ENCODE results near the gene ALCAM.

The ALCAM gene

DNA sequence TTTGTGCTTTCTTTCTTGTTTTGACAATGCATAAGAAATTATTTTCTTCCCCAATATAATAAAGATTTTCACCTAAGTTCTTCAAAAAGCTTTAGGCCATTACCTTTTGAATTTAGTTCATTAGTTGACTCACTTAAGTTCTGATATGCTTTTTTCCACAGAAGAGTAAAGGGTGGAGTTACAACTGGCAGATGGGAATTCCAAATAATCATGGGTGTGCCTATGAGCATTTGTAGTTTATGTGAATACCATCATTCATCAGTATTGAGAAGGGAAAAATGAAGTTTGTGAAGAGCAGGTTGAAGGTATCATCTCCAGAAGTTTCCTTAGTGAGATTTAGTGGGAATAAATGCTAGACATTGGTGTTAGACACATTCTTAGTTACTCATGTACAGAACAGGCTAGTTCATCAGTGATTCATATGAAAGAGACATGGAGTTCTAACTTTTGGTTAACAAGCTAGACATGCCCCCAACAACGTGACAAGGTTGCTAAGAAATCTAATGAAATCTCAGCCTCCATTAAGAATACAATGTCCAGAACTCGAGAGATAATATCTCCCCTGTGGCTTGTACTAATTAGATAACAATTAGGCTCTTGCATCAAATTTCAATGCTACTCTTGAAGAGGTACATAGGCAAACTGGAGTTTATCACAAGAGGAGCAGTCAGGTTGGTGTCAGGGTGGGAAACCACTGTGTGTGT is 16.9 kb upstream of the ALCAM start:
- no peaks in the 10 kb centered on the region for H3K27me3 ChIP-seq (ENCODE audit: insufficient read depth, insufficient read length)
- no peak overlapping the region for H3K9ac ChIP-seq (ENCODE audit: insufficient read length, low read depth)
- no peak for DNase-seq (ENCODE audit: low read depth, low spot score)
- H3K9me3 ChIP-seq (ENCODE audit: insufficient read depth, low read length), result peaks cover 13% of the 10 kb centered on the region; the same call in 1 of the 2 replicates
- TF ChIP-seq YY1 (IDR thresholded peaks at IDR 0.05; ENCODE audit: insufficient read depth, insufficient read length), result no peak
- TF ChIP-seq SUZ12 (IDR thresholded peaks at IDR 0.05; ENCODE audit: extremely low read depth, insufficient read depth, insufficient read length), result no peak
- no peak for TF ChIP-seq ZNF274 (IDR thresholded peaks at IDR 0.05; ENCODE audit: low read depth, low read length)
- no peaks in the 10 kb centered on the region for H3K4me1 ChIP-seq (ENCODE audit: insufficient read depth, insufficient read length)
- H3K4me3 ChIP-seq (ENCODE audit: insufficient read length, low read depth), result no peak overlapping the region
- H3K36me3 ChIP-seq (ENCODE audit: insufficient read depth, insufficient read length, low read length), result no peaks in the 10 kb centered on the region

- no peaks in the 10 kb centered on the region for H3K4me1 ChIP-seq (ENCODE audit: insufficient read depth, insufficient read length)
- no peak overlapping the region for H3K9ac ChIP-seq (ENCODE audit: insufficient read length, low read depth)
- H3K36me3 ChIP-seq (ENCODE audit: insufficient read depth, insufficient read length, low read length), result no peaks in the 10 kb centered on the region
- H3K9me3 ChIP-seq (ENCODE audit: insufficient read depth, low read length), result peaks cover 13% of the 10 kb centered on the region; the same call in 1 of the 2 replicates
- H3K27me3 ChIP-seq (ENCODE audit: insufficient read depth, insufficient read length), result no peaks in the 10 kb centered on the region
- H3K4me3 ChIP-seq (ENCODE audit: insufficient read length, low read depth), result no peak overlapping the region
- DNase-seq (ENCODE audit: low read depth, low spot score), result no peak
- TF ChIP-seq YY1 (IDR thresholded peaks at IDR 0.05; ENCODE audit: insufficient read depth, insufficient read length) (no peak), SUZ12 (IDR thresholded peaks at IDR 0.05; ENCODE audit: extremely low read depth, insufficient read depth, insufficient read length) (no peak), ZNF274 (IDR thresholded peaks at IDR 0.05; ENCODE audit: low read depth, low read length) (no peak)
These were observed 14.9 kb upstream of the ALCAM start for GRCh38 chr3:105351821-105352220.

DNA sequence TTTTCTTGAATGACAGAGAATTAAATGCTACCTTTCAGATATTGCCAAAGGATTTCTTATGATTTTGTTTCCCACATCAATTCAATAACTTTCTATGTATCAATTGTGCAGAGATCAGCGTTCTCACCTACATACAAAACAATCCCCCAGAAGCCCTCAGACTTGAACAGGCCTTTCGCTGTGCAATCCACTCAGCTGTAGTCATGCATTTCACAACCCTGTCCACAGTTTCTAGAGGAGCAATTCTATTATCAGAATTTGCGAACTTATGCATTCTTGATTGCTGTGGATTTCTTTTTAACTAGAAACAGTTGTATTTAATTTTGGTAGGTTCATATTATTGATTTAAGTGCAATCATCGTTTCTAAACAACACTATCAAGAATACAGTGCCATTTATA is 13.7 kb upstream of the ALCAM start:
- H3K4me3 ChIP-seq (ENCODE audit: insufficient read length, low read depth), result no peak overlapping the region
- H3K27me3 ChIP-seq (ENCODE audit: insufficient read depth, insufficient read length), result no peaks in the 10 kb centered on the region
- peaks cover 13% of the 10 kb centered on the region; the same call in 1 of the 2 replicates for H3K9me3 ChIP-seq (ENCODE audit: insufficient read depth, low read length)
- H3K9ac ChIP-seq (ENCODE audit: insufficient read length, low read depth), result no peak overlapping the region
- H3K36me3 ChIP-seq (ENCODE audit: insufficient read depth, insufficient read length, low read length), result no peaks in the 10 kb centered on the region
- H3K4me1 ChIP-seq (ENCODE audit: insufficient read depth, insufficient read length), result no peaks in the 10 kb centered on the region
- TF ChIP-seq ZNF274 (IDR thresholded peaks at IDR 0.05; ENCODE audit: low read depth, low read length) (no peak), YY1 (IDR thresholded peaks at IDR 0.05; ENCODE audit: insufficient read depth, insufficient read length) (no peak), SUZ12 (IDR thresholded peaks at IDR 0.05; ENCODE audit: extremely low read depth, insufficient read depth, insufficient read length) (no peak)
- DNase-seq (ENCODE audit: low read depth, low spot score), result no peak

- Histone ChIP-seq H3K36me3 (ENCODE audit: insufficient read depth, insufficient read length, low read length) (no peaks in the 10 kb centered on the region), H3K9ac (ENCODE audit: insufficient read length, low read depth) (no peak overlapping the region), H3K4me3 (ENCODE audit: insufficient read length, low read depth) (no peak overlapping the region), H3K27me3 (ENCODE audit: insufficient read depth, insufficient read length) (no peaks in the 10 kb centered on the region), H3K9me3 (ENCODE audit: insufficient read depth, low read length) (peaks cover 13% of the 10 kb centered on the region; the same call in 1 of the 2 replicates), H3K4me1 (ENCODE audit: insufficient read depth, insufficient read length) (no peaks in the 10 kb centered on the region)
- DNase-seq (ENCODE audit: low read depth, low spot score), result no peak
- TF ChIP-seq ZNF274 (IDR thresholded peaks at IDR 0.05; ENCODE audit: low read depth, low read length), result no peak
- TF ChIP-seq YY1 (IDR thresholded peaks at IDR 0.05; ENCODE audit: insufficient read depth, insufficient read length), result no peak
- TF ChIP-seq SUZ12 (IDR thresholded peaks at IDR 0.05; ENCODE audit: extremely low read depth, insufficient read depth, insufficient read length), result no peak
These were observed 13.1 kb upstream of the ALCAM start for GRCh38 chr3:105353485-105354161.

DNA sequence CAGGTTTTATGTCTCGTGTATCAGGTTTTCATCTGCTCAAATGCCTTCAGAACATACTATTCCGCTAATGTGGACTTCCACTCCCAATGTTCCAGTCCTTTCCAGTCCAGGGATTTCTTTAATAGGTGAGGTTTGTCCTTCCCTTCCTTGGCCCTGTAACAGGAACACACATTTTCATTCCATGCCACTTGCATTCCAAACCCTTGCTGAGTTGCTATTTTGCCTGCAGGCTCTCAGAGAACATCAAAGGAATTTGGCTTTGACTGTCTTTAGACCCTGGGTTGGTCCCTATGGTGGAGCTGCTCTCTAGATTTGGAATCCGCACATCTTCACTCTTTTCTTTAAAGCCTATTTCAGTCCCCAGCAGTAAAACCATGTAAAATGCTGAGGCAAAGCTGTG is 12.3 kb upstream of the ALCAM start:
- H3K4me3 ChIP-seq (ENCODE audit: insufficient read length, low read depth), result no peak overlapping the region
- H3K4me1 ChIP-seq (ENCODE audit: insufficient read depth, insufficient read length), result no peaks in the 10 kb centered on the region
- no peak for DNase-seq (ENCODE audit: low read depth, low spot score)
- peaks cover 13% of the 10 kb centered on the region; the same call in 1 of the 2 replicates for H3K9me3 ChIP-seq (ENCODE audit: insufficient read depth, low read length)
- H3K27me3 ChIP-seq (ENCODE audit: insufficient read depth, insufficient read length), result no peaks in the 10 kb centered on the region
- H3K36me3 ChIP-seq (ENCODE audit: insufficient read depth, insufficient read length, low read length), result no peaks in the 10 kb centered on the region
- no peak overlapping the region for H3K9ac ChIP-seq (ENCODE audit: insufficient read length, low read depth)
- TF ChIP-seq SUZ12 (IDR thresholded peaks at IDR 0.05; ENCODE audit: extremely low read depth, insufficient read depth, insufficient read length) (no peak), ZNF274 (IDR thresholded peaks at IDR 0.05; ENCODE audit: low read depth, low read length) (no peak), YY1 (IDR thresholded peaks at IDR 0.05; ENCODE audit: insufficient read depth, insufficient read length) (no peak)

- no peaks in the 10 kb centered on the region for H3K36me3 ChIP-seq (ENCODE audit: insufficient read depth, insufficient read length, low read length)
- no peak for DNase-seq (ENCODE audit: low read depth, low spot score)
These were observed 11.2 kb upstream of the ALCAM start for GRCh38 chr3:105355408-105356061.

GRCh38 chr3:105356396-105356795 is 10.3 kb upstream of the ALCAM start:
- peaks cover 13% of the 10 kb centered on the region; the same call in 1 of the 2 replicates for H3K9me3 ChIP-seq (ENCODE audit: insufficient read depth, low read length)
- no peaks in the 10 kb centered on the region for H3K36me3 ChIP-seq (ENCODE audit: insufficient read depth, insufficient read length, low read length)
- no peak overlapping the region for H3K4me3 ChIP-seq (ENCODE audit: insufficient read length, low read depth)
- no peak overlapping the region for H3K9ac ChIP-seq (ENCODE audit: insufficient read length, low read depth)
- no peak for DNase-seq (ENCODE audit: low read depth, low spot score)
- no peaks in the 10 kb centered on the region for H3K27me3 ChIP-seq (ENCODE audit: insufficient read depth, insufficient read length)
- TF ChIP-seq YY1 (IDR thresholded peaks at IDR 0.05; ENCODE audit: insufficient read depth, insufficient read length) (no peak), ZNF274 (IDR thresholded peaks at IDR 0.05; ENCODE audit: low read depth, low read length) (no peak)
- no peaks in the 10 kb centered on the region for H3K4me1 ChIP-seq (ENCODE audit: insufficient read depth, insufficient read length)

More at GRCh38 chr3:105355408-105356061, 11.2 kb upstream of the ALCAM start:
- Histone ChIP-seq H3K27me3 (ENCODE audit: insufficient read depth, insufficient read length) (no peaks in the 10 kb centered on the region), H3K4me3 (ENCODE audit: insufficient read length, low read depth) (no peak overlapping the region), H3K4me1 (ENCODE audit: insufficient read depth, insufficient read length) (no peaks in the 10 kb centered on the region), H3K9me3 (ENCODE audit: insufficient read depth, low read length) (peaks cover 13% of the 10 kb centered on the region; the same call in 1 of the 2 replicates), H3K9ac (ENCODE audit: insufficient read length, low read depth) (no peak overlapping the region)
- TF ChIP-seq SUZ12 (IDR thresholded peaks at IDR 0.05; ENCODE audit: extremely low read depth, insufficient read depth, insufficient read length), result no peak
- TF ChIP-seq ZNF274 (IDR thresholded peaks at IDR 0.05; ENCODE audit: low read depth, low read length), result no peak
- no peak for TF ChIP-seq YY1 (IDR thresholded peaks at IDR 0.05; ENCODE audit: insufficient read depth, insufficient read length)

All from NT2/D1 (cell line).